Stimulated activated CD8-positive, alpha-beta memory T cell treated with anti-CD3 and anti-CD28 coated beads, Interleukin-4, amount 100 ng/mL, for 48 hours (primary cell): ENCODE data around the gene PRKCZ.

Experiments
- DNase-seq: peaks from one replicate; pipeline ENCODE4 v3.0.0-alpha.2; 2020

The PRKCZ gene

GRCh38 chr1:2025491-2025981, 24.7 kb upstream of the PRKCZ start:
- DNase-seq, result no peak

GRCh38 chr1:2027961-2028583, 22.1 kb upstream of the PRKCZ start:
- DNase-seq, result no peak

- DNase-seq, result no peak
Measured at GRCh38 chr1:2028870-2029560, 21.2 kb upstream of the PRKCZ start.

GRCh38 chr1:2029561-2029960, 20.6 kb upstream of the PRKCZ start:
- no peak for DNase-seq

GRCh38 chr1:2030076-2030871, 19.9 kb upstream of the PRKCZ start:
- DNase-seq, result no peak

- DNase-seq, result no peak
Measured at GRCh38 chr1:2031546-2032540, 18.4 kb upstream of the PRKCZ start.

- no peak for DNase-seq
Measured at GRCh38 chr1:2032737-2033136, 17.5 kb upstream of the PRKCZ start.

GRCh38 chr1:2033165-2033564, 17.0 kb upstream of the PRKCZ start:
- DNase-seq, result no peak

GRCh38 chr1:2036287-2036686, 13.9 kb upstream of the PRKCZ start:
- no peak for DNase-seq

GRCh38 chr1:2037314-2037979, 12.8 kb upstream of the PRKCZ start:
- no peak for DNase-seq

GRCh38 chr1:2038229-2038628, 12.0 kb upstream of the PRKCZ start:
- DNase-seq, result no peak

GRCh38 chr1:2039251-2039650, 11.0 kb upstream of the PRKCZ start:
- no peak for DNase-seq

GRCh38 chr1:2041305-2041704, 8.9 kb upstream of the PRKCZ start:
- DNase-seq, result no peak

- no peak for DNase-seq
Measured at GRCh38 chr1:2041887-2042286, 8.3 kb upstream of the PRKCZ start.

- no peak for DNase-seq
Measured at GRCh38 chr1:2042830-2043773, 7.1 kb upstream of the PRKCZ start.

- DNase-seq, result no peak
Measured at GRCh38 chr1:2043886-2044285, 6.3 kb upstream of the PRKCZ start.

- DNase-seq, result peak; percentile 88
Measured at GRCh38 chr1:2044510-2045319, 5.5 kb upstream of the PRKCZ start.

- DNase-seq, result no peak
Measured at GRCh38 chr1:2045468-2046173, 4.6 kb upstream of the PRKCZ start.
